Upper lobe of left lung (tissue), 4 donors: ENCODE measurements around the gene PUDP.

Experiments
- CTCF ChIP-seq, 6 experiments: fragments of 450-650 bp in 4 of 6; fragments of 200-600 bp in 2 of 6; sonication (generic) in 2 of 6; IDR thresholded peaks; one replicate each; pipeline ENCODE4 v1.5.1; 2016 to 2019; ENCODE audit warnings: antibody characterized with exemption in 6 of 6
- EP300 ChIP-seq, 4 donors: sonication (generic); formaldehyde crosslinking; IDR thresholded peaks; one replicate each; pipeline ENCODE4 v1.5.1; 2017; ENCODE audit warnings: antibody characterized with exemption in 4 of 4, control low read depth in 2 of 4
- POLR2AphosphoS5 ChIP-seq, 2 donors: sonication (generic); formaldehyde crosslinking; IDR thresholded peaks; one replicate each; pipeline ENCODE4 v1.5.1; 2017; ENCODE audit warnings: antibody characterized with exemption in 2 of 2

GRCh38 chrX:7062903-7063302 is 85.0 kb downstream of the PUDP start:
- TF ChIP-seq CTCF (IDR thresholded peaks at IDR 0.05) (no peak), POLR2AphosphoS5 (IDR thresholded peaks at IDR 0.05) (no peak), EP300 (IDR thresholded peaks at IDR 0.05) (no peak)
